PC-3 (cell line): ENCODE data around the gene PAMR1. TPM values are rescaled to one million over a fixed set of nuclear protein-coding genes. Genes with fewer than 3 reads are reported as not detected.

ENCODE experiments used
- ATAC-seq: fragments of 200-7000 bp; cut with Tn5 transposase; 2 replicates; pipeline ENCODE4 v1.9.1; 2020; ENCODE audit warnings: mild to moderate bottlenecking, moderate library complexity
- BruUV-seq: library from RNA; stranded (reverse); fragments of 400-500 nt; replicated peaks from 2 replicates; lab custom pipeline; 2021; lab: Mats Ljungman, UMichigan
- CTCF ChIA-PET: fragments of 300-600 bp; sonication (Branson Sonifier 250); formaldehyde crosslinking; loops from one replicate; lab custom pipeline; 2022; ENCODE audit warnings: antibody characterized with exemption; lab: Charles Lee
- POLR2A ChIA-PET: fragments of 300-600 bp; sonication (Branson Sonifier 250); formaldehyde crosslinking; loops from one replicate; lab custom pipeline; 2022; ENCODE audit warnings: antibody characterized with exemption; ENCODE audit not compliant: unreplicated experiment; lab: Charles Lee
- DNase-seq: peaks from one replicate; pipeline ENCODE4 v3.0.0-alpha.2; 2015
- H2AFZ ChIP-seq: fragments of 300-600 bp; sonication (generic); 2 replicates; pipeline ENCODE4 v1.6.0; 2016; ENCODE audit warnings: antibody characterized with exemption, low read length
- H3F3A ChIP-seq: fragments of 300-600 bp; sonication (generic); one replicate; pipeline ENCODE4 v1.6.0; 2017; ENCODE audit warnings: antibody characterized with exemption, low read length, control low read depth, mild to moderate bottlenecking; ENCODE audit not compliant: unreplicated experiment
- H3K27ac ChIP-seq: fragments of 300-600 bp; sonication (generic); 2 replicates; pipeline ENCODE4 v1.5.1; 2016; ENCODE audit warnings: mild to moderate bottlenecking, low read length
- H3K27me3 ChIP-seq: fragments of 300-600 bp; sonication (generic); 2 replicates; pipeline ENCODE4 v1.6.1; 2016; ENCODE audit warnings: low read length, mixed read lengths
- H3K36me3 ChIP-seq: fragments of 300-600 bp; sonication (generic); 2 replicates; pipeline ENCODE4 v1.6.1; 2016; ENCODE audit warnings: low read depth, mixed run types, low read length, mixed read lengths
- H3K4me1 ChIP-seq: fragments of 300-600 bp; sonication (generic); 2 replicates; pipeline ENCODE4 v1.5.1; 2016; ENCODE audit warnings: low read length; ENCODE audit not compliant: insufficient read depth
- H3K4me2 ChIP-seq: fragments of 300-600 bp; sonication (generic); 2 replicates; pipeline ENCODE4 v1.6.0; 2016; ENCODE audit warnings: low read length
- H3K4me3 ChIP-seq: fragments of 300-600 bp; sonication (generic); 2 replicates; pipeline ENCODE4 v1.5.1; 2016; ENCODE audit warnings: mild to moderate bottlenecking, low read length, mixed read lengths
- H3K79me2 ChIP-seq: fragments of 300-600 bp; sonication (generic); 2 replicates; pipeline ENCODE4 v1.6.1; 2017; ENCODE audit warnings: low read length, mixed read lengths
- H3K9ac ChIP-seq: fragments of 300-600 bp; sonication (generic); 2 replicates; pipeline ENCODE4 v1.6.0; 2016; ENCODE audit warnings: mild to moderate bottlenecking, low read length
- H3K9me2 ChIP-seq: fragments of 300-600 bp; sonication (generic); replicated peaks from 2 replicates; pipeline ENCODE4 v1.6.1; 2016; ENCODE audit warnings: mixed run types, low read length, mixed read lengths
- H3K9me3 ChIP-seq: fragments of 300-600 bp; sonication (generic); 2 replicates; pipeline ENCODE4 v1.6.1; 2016; ENCODE audit warnings: low read length, mixed read lengths
- H4K20me1 ChIP-seq: fragments of 300-600 bp; sonication (generic); 2 replicates; pipeline ENCODE4 v1.6.1; 2016; ENCODE audit warnings: low read length, mixed read lengths
- CTCF ChIP-seq: fragments of 300-600 bp; sonication (generic); conservative IDR thresholded peaks from 2 replicates; pipeline ENCODE4 v1.5.1; 2017; ENCODE audit warnings: antibody characterized with exemption, low read depth, mild to moderate bottlenecking, low read length
- EZH2 ChIP-seq: fragments of 300-600 bp; sonication (generic); IDR thresholded peaks from one replicate; pipeline ENCODE4 v1.6.1; 2017; ENCODE audit warnings: antibody characterized with exemption, mild to moderate bottlenecking, low read length; ENCODE audit not compliant: unreplicated experiment
- EZH2phosphoT487 ChIP-seq: fragments of 300-600 bp; sonication (generic); IDR thresholded peaks from 2 replicates; pipeline ENCODE4 v1.6.1; 2018; ENCODE audit warnings: mild to moderate bottlenecking, antibody characterized with exemption, low read length, borderline replicate concordance
- intact Hi-C: fragments of 100-400 bp; cut with micrococcal nuclease; formaldehyde crosslinking; loops from 2 replicates; pipeline ENCODE4 v1.9.0; 2023
- total RNA-seq: library from RNA; depleted of rRNA; stranded (reverse); fragments of >200 nt; gene quantifications from 2 replicates; pipeline ENCODE4 v1.2.3, GENCODE V29; 2014

Gene PAMR1
- total RNA-seq, 1 experiment from 2014 or later, result not detected

GRCh38 chr11:35520376-35520775, 5.0 kb downstream of the PAMR1 start:
- Histone ChIP-seq H3K4me2 (peak overlapping the region; percentile 18; the same call in 1 of the 2 replicates), H3K27ac (no peak overlapping the region), H3K9me2 (no peaks in the 10 kb centered on the region), H3K4me1 (peaks cover 9% of the 10 kb centered on the region; the same call in 1 of the 2 replicates), H3K79me2 (no peaks in the 10 kb centered on the region), H2AFZ (no peak overlapping the region), H3K27me3 (no peaks in the 10 kb centered on the region), H3K36me3 (no peaks in the 10 kb centered on the region), H3F3A (no peaks in the 10 kb centered on the region), H3K9ac (no peak overlapping the region), H3K9me3 (no peaks in the 10 kb centered on the region), H3K4me3 (no peak overlapping the region), H4K20me1 (no peaks in the 10 kb centered on the region)
- BruUV-seq, result no TSS peak
- no peak for DNase-seq
- intact Hi-C loops, result no loop called here
- CTCF ChIA-PET, result no interaction called here
- ATAC-seq, result no peak
- TF ChIP-seq EZH2phosphoT487 (no peak), EZH2 (no peak), CTCF (no peak)
- POLR2A ChIA-PET, result no interaction called here

GRCh38 chr11:35518766-35519165, 6.7 kb downstream of the PAMR1 start:
- no TSS peak for BruUV-seq
- Histone ChIP-seq H3K4me1 (no peaks in the 10 kb centered on the region), H3K79me2 (no peaks in the 10 kb centered on the region), H3K36me3 (no peaks in the 10 kb centered on the region), H3K4me2 (no peak overlapping the region), H2AFZ (no peak overlapping the region), H3K9me2 (no peaks in the 10 kb centered on the region), H3K9me3 (no peaks in the 10 kb centered on the region), H3F3A (no peaks in the 10 kb centered on the region), H4K20me1 (no peaks in the 10 kb centered on the region), H3K4me3 (no peak overlapping the region), H3K9ac (no peak overlapping the region), H3K27me3 (no peaks in the 10 kb centered on the region), H3K27ac (no peak overlapping the region)
- ATAC-seq, result no peak
- DNase-seq, result no peak
- CTCF ChIA-PET, result no interaction called here
- POLR2A ChIA-PET, result no interaction called here
- TF ChIP-seq EZH2, result no peak
- intact Hi-C loops, result no loop called here

GRCh38 chr11:35517481-35517880, 7.9 kb downstream of the PAMR1 start:
- Histone ChIP-seq H3K4me3 (no peak overlapping the region), H3K9me3 (no peaks in the 10 kb centered on the region), H3K9ac (no peak overlapping the region), H2AFZ (no peak overlapping the region), H3K79me2 (no peaks in the 10 kb centered on the region), H4K20me1 (no peaks in the 10 kb centered on the region), H3K27me3 (no peaks in the 10 kb centered on the region), H3K9me2 (no peaks in the 10 kb centered on the region), H3F3A (no peaks in the 10 kb centered on the region), H3K4me2 (no peak overlapping the region), H3K27ac (no peak overlapping the region), H3K36me3 (no peaks in the 10 kb centered on the region), H3K4me1 (no peaks in the 10 kb centered on the region)
- ChIA-PET POLR2A (no interaction called here), CTCF (no interaction called here)
- BruUV-seq, result no TSS peak
- intact Hi-C loops, result no loop called here
- no peak for ATAC-seq
- no peak for TF ChIP-seq EZH2phosphoT487
- TF ChIP-seq CTCF, result no peak
- no peak for DNase-seq
